GM21717 (cell line): ENCODE results near the gene EPB41.
"Not testable (repeated sequence)": the region's sequence is repeated elsewhere in the genome, so short reads cannot be mapped to it uniquely, and the experiment has no call there.

Experiments
- ATAC-seq: cut with Tn5 transposase; IDR thresholded peaks from one replicate; pipeline ENCODE4 v1.9.1; 2021; ENCODE audit warnings: mild to moderate bottlenecking, moderate library complexity; ENCODE audit not compliant: unreplicated experiment

The EPB41 gene

DNA sequence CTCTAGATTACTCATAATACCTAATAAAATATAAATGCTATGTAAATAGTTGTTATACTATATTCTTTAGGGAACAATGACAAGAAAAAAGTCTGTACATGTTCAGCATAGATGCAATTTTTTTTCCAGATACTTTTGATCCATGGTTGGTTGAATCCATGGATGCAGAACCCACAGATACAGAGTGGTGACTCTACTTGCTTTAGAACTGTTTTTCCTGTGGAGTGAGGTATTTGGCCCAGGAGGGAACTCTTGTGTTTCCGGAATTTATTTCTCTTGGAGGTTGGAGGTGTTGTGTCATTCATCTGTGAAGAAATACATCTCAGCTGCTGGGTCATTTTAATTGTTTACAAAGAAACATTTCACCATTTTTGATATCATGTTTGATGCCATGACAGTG lies 180.6 kb downstream of the EPB41 start:
- no peak for ATAC-seq

DNA sequence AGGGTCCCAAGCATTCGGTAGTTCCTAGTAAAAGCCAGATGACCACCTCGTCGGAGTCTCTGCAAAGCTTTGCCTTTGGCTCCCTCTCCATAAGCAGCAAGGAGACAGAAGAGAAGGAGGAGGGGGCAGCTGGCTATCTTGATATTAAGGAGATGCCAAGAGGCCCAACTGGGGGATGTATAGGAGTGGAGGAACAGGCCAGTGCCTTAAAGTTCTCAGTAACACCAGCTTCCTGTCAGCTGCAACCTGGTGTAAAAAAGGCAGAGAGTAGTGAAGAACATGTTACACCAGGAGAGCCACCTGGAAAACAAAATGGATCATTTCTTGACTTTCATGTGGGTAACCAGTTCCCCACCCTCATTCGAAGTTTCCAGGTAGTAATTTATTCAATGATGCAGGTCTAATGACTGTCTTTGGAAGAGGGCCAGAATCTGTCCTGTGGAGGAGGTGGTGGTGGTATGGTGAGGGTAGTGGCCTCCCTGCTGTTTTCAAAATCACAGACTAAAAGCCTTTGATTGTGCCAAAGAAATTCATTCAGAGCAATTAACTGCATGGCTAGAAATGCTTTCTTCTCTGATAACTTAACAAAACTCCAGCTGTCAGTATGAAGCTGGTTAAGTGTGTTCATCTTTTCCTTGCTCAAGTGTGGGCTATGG lies 182.0 kb downstream of the EPB41 start:
- no peak for ATAC-seq

DNA sequence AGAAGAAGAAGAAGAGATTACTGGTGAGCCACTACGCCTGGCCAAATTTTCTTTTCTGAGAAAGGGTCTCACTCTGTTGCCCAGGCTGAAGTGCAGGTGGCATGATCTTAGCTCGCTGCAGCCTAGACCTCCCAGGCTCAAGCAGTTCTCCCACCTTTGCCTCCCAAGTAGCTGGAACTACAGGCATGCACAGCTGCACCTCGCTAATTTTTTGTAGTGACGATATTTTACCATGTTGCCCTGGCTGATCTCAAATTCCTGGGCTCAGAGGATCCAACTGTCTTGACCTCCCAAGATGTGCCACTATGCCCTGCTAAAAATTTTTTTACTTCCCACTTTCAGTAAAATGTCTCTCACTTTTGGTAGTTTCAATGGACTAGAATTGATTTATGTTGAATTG lies 184.9 kb downstream of the EPB41 start:
- ATAC-seq: no peak

DNA sequence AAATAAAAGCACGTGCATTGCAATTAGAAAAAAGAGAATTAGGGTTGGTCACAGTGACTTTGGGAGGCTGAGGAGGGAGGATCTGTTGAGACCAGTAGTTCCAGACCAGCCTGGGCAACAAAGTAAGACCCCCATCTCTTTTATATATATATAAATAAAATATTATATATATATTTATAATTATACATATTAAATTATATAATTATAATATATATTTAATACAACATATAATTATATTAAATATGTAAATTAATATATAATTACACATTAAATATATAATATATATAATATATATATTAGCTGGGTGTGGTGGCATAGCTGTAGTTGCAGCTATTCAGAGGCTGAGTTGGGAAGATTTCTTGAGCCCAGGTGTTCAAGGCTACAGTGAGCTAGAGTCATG lies 186.1 kb downstream of the EPB41 start:
- ATAC-seq: no peak

DNA sequence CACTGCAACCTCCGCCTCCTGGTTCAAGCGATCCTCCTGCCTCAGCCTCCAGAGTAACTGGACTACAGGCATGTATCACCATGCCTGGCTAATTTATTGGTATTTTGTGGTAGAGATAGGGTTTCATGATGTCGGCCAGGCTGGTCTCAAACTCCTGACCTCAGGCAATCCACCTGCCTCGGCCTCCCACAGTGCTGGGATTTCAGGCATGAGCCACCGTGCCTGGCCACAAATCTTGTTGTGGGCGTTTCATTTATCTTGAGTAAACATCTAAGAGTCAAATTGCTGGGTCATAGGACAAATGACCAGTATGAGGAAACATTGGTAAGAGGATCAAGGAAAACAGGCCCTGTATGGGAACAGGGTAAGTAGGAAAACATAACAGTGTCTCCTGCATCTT lies 191.5 kb downstream of the EPB41 start:
- no peak for ATAC-seq

- not testable (repeated sequence) for ATAC-seq
Observed at GRCh38 chr1:29108041-29108440, 193.7 kb downstream of the EPB41 start.

DNA sequence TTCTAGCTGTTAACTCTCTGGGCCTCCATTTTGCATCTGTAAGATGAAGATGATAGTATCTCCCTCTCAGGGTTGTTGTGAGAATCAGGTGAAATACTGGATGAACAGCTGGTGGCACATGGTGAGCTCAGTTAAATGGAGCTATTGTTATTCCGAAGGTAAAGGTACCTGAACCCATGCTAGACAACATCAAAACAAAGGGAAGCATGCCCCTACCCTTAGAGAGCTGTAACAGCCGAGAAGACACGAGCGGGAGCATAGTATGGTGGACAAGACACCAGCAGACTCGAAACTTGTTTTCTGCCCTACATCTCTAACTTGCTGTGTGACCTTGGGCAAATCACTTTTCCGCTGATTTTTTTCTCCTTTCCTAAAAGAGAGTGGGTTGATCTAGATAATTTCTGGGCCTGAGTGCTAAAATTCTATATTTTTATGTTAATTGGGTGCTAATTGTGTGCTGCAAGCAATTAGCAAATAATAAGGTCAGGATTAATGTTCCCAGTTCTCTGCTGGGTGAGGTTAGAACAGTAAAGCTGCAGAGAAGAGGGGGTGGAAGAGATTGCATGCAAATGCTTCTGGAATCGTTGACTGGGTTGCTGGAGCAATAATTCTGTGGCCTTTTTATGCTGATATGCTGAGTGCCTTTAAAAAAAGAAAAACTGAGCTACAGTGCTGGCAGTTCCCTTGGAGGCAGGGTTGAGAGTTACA lies 198.5 kb downstream of the EPB41 start:
- no peak for ATAC-seq

DNA sequence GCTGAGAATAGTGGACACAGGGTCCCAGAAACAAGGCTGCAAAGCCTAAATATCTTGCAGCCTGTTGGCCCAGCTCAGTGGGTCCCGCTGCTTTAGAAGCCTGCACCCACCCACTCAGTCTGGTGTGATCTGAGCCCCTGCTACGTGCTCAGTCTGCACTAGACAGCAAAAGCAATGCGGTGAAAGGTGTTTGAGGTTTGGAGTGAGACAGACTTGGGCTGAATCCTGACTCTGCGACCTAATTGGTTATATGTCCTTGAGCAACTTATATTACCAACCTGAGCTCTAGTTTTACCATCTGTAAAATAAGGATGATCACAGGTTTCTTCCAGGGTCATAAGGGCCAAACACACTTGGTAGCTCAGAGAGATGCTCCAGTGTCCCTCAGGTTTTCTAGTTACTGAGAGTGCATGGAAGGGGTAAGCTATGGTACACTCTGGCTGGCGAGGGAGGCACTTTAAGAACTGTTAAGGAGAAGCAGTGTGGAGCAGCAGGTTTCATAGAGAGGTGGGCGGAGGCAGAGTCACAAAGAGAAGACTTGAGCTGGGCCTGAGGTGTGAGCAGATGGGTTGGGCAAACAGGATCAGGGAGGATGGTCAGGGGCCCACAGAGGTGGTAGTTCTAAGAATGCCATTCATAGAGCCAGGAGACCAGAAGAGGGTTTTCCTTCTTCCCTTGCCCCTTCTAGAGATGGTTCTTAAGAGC lies 199.2 kb downstream of the EPB41 start:
- ATAC-seq: no peak

DNA sequence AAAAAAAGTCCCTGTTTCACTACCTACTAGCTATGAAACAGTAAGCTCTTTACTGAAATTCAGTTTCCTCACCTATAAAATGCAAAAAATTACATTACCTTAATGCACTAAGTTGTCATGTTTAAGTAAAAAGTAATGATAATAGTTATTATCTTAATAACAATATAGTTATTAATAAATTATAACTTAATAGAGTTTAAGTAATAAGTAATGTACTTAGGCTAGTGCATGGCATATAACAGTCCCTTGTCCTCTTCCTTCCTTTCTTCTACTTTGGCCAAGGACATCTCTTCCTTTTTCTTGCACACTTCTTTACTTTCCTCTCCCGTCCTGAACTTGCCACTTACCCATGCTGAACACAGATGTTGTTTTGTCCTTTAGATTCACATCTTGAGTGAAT lies 200.3 kb downstream of the EPB41 start:
- no peak for ATAC-seq

DNA sequence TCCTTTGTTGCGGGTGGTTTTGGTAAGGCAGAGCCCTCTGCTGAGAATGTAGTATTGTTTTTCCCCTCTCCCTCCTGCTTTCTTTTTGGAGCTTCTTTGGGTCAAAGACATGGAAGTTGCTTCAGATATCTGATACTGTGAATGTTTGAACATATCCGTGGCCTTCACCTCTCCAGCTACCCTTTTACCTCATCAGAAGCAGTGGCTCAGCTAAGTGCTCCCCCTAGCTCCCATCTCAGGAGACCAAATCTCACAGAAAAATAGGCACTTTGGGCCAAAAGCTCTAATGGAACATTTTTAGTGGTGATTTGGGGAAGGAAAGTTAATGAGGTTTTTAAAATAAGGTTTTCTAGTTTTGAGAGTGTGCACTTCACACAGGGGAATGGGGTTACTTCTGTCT lies 203.0 kb downstream of the EPB41 start:
- ATAC-seq: no peak

- ATAC-seq: no peak
Observed at GRCh38 chr1:29119121-29119929, 205.0 kb downstream of the EPB41 start.

- no peak for ATAC-seq
Observed at GRCh38 chr1:29120367-29120766, 206.0 kb downstream of the EPB41 start.

GRCh38 chr1:29120947-29121485 lies 206.6 kb downstream of the EPB41 start:
- no peak for ATAC-seq

DNA sequence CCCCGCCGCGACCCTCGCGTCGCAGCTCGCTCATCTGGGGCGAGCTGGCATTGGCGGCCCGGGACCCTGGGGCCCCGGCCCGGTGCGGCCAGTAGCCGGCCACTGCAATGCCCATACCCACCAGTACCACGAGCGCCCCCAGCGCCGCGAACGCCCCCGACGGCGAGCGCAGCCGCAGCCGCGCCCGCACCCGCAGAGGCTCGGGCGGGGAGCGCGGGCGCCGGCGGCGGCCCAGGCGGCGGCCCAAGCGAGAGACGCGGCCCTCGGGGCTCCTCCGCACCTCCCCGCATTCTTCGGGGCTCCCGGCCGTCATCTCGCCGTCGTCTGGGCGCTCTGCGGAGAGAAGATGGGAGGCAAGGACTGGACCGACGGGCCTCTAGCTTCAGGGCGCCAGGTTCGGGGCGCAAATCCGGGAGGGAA lies 207.2 kb downstream of the EPB41 start:
- no peak for ATAC-seq

DNA sequence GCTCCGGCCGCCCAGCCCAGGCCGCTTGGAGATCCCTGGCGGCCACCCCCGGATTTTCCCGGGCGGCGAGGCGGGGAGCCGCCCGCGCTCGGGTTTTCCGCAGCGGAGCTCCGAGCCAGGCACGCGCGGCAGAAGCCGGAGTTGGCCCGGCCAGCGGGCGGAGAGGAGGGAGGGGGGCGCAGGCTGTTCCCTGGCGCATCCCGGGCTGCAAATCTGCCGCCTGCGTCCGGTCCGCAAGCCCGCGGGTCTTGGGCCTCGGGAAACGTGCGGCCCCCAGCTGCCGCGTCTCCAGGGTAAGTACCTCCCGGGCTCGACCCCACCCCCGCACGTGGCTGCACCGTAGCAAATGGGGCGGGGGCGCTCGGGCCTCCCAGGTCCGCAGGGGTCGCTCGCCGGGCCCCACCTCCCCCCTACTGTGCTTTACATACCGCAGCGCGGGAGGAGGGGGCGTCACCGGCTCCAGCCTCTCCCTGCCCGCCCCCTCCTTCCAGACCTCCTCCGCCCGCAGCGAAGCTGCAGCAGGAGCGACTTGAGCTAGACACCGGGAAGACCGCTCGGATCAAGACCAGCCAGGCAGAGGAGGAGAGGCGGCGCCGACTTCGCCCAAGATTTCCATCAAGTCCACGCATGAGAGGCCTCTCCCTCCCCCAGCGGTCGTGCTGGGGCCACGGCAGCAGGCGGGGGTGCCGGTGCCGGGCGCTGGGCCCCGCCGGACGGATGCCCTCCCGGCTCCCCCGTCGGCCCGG lies 207.7 kb downstream of the EPB41 start:
- ATAC-seq: no peak

DNA sequence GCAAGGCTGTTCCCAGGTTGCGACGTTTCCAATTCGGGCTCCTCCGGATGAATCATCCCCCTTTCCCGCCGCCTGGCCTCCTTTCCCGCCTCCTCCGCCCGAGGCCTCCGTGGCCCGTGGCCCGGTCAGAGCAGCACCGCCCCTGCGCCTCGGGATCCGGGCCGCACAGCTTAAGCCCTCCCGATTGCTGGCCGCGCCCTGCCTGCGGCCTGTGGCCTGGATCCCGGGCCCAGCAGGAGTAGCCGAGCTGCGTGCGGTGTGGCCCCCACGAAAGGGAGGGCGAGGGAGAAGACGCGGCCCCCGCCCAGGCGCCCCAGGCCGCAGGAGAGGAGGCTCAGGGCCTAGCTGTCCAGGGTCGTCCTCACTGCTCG lies 208.3 kb downstream of the EPB41 start:
- no peak for ATAC-seq

DNA sequence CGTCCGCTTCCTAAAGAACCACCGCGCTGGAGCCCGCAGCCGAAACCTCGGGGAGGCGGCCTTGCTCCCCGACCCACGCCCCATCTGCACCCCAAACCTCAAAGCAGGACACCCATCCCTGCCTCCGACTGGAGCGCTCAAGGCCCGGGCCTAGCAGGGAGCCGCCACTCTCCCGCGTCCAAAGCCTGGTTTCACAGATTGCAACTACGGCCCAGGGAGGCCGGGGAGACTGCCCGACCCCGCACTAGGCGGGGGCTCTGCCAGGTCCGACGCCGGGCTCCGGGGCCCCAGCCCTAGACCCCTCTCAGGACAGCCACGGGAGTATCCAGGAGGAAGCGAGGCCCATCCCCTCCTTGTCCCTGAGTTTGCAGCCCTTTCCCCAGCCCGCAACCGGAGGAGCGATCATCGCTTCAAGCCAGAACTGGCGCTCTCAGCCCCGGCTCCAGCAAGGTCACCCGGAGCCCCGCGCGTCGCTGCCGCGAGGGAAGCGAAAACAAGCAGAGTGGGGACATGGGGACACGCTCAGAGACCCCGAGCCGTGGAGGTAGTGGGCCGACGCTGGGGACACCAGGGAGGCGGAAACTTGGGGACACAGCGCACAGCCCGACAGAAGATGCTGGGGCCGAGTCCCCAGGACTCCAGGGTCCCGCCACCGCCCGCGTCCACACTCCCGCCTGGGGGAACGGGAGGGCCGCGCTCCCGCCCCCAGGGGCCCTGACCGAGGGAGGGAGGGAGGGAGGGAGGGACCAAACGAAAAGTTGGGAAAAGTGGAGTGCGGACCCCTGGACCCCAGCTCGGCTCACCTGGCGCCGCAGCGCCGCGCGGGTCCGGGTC lies 208.9 kb downstream of the EPB41 start:
- no peak for ATAC-seq

DNA sequence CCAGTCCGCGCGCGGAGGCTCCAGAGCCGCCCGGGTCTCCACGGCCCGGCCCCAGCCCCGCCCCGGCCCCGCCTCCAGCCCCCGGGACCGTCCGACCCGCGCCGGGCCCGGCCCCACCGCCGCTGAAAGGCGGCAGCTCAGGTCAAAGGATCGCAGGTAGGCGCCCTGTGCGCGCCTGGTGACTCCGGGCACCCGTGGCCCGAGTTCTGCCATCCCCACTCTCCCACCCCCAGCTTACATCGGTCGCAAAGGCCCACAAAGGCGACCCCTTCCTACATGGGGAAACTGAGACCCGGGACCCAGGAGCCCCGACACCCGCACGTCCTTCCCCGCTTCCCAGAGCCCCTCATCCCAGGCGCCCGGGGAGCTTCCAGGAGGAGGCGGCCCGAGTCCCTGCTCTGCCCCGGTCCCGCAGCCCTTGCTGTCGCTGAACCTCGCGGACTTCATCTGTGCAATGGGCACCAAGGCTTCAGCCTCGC lies 209.6 kb downstream of the EPB41 start, which contains the start of gene TMEM200B:
Gene TMEM200B (minus strand): TSS at position 17 of the 479 bp plus-strand sequence. CDS start 2,075 bp downstream, outside the sequence.
- ATAC-seq: no peak
